ENCODE results near the gene CFAP73. TPM values are rescaled to one million over a fixed set of nuclear protein-coding genes. Genes with fewer than 3 reads are reported as not detected.

CFAP73 gene
- total RNA-seq, 1 experiment from 2014 or later = 0.10 TPM

- CTCF ChIA-PET = no interaction called here
- no TSS peak for BruUV-seq (replicated peaks)
- Histone ChIP-seq H3K4me3 (ENCODE audit: low read depth in 2 of 2, low read length in 2 of 2) (peak overlapping the region; percentile 32 to 44), H3K27me3 (ENCODE audit: control insufficient read depth, insufficient read depth, low read length) (no peaks in the 10 kb centered on the region), H3K27ac (ENCODE audit: low read length) (no peak overlapping the region), H3K9me3 (ENCODE audit: control insufficient read depth, insufficient read depth, low read depth, low read length) (no peaks in the 10 kb centered on the region), H3K4me1 (ENCODE audit: control insufficient read depth, insufficient read depth, low read length) (peaks cover 9% of the 10 kb centered on the region; the same call in 1 of the 2 replicates), H3K36me3 (ENCODE audit: control insufficient read depth, insufficient read depth, low read length) (no peaks in the 10 kb centered on the region)
- ATAC-seq (peak; percentile 56), DNase-seq (ENCODE audit: low read depth, low spot score) (no peak)
- in situ Hi-C loops (cut with HindIII; ENCODE audit: low pct_unique_long_range_greater_than_20kb, low sequenced_read_pairs) (loop anchor here (25.0 kb wide), 1 partner anchor 92 kb away; the partner anchor contains the start of gene DTX1), intact Hi-C loops (cut with micrococcal nuclease; ENCODE audit: unreplicated experiment) (loop anchor here (10.0 kb wide), 1 partner anchor 160 kb away; no protein-coding TSS in a partner anchor)
- no peak for TF ChIP-seq CTCF (IDR thresholded peaks at IDR 0.05)
- TF ChIP-seq REST (IDR thresholded peaks at IDR 0.05; ENCODE audit: insufficient read depth in 1 of 2, low read depth in 2 of 2, low read length in 1 of 2) = no peak
- no peak for TF ChIP-seq TCF7L2 (IDR thresholded peaks at IDR 0.05; ENCODE audit: low read depth, low read length)
- TF ChIP-seq POLR2AphosphoS5 (IDR thresholded peaks at IDR 0.05; ENCODE audit: low read depth, low read length) = no peak
- POLR2A ChIA-PET = no interaction called here
Measured at GRCh38 chr12:113154351-113154973, 4.9 kb downstream of the CFAP73 start.

DNA sequence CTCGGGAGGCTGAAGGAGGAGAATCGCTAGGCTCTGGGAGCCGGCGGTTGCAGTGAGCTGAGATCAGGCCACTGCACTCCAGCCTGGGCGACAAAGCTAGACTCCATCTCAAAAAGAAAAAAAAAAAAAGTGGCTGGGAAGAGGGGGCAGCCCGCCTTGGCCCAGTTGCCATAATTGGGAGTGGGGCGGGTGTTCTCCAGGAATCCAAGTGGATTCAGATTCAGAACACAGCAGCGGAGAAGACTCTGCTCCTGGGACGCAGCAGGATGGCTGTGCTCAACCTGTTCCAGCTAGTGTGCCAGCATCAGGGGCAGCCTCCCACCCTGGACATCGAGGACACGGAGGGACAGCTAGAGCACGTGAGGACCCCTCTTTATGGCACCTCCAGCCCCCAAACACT is 5.5 kb downstream of the CFAP73 start:
- intact Hi-C loops (cut with micrococcal nuclease; ENCODE audit: unreplicated experiment) = loop anchor here (10.0 kb wide), 1 partner anchor 160 kb away; no protein-coding TSS in a partner anchor

More for the DNA sequence above, 5.5 kb downstream of the CFAP73 start:
- CTCF ChIA-PET = no interaction called here
- Histone ChIP-seq H3K4me1 (ENCODE audit: control insufficient read depth, insufficient read depth, low read length) (peaks cover 3% of the 10 kb centered on the region; the same call in 1 of the 2 replicates), H3K9me3 (ENCODE audit: control insufficient read depth, insufficient read depth, low read depth, low read length) (no peaks in the 10 kb centered on the region), H3K27ac (ENCODE audit: low read length) (no peak overlapping the region), H3K27me3 (ENCODE audit: control insufficient read depth, insufficient read depth, low read length) (no peaks in the 10 kb centered on the region), H3K4me3 (ENCODE audit: low read depth in 2 of 2, low read length in 2 of 2) (no peak overlapping the region), H3K36me3 (ENCODE audit: control insufficient read depth, insufficient read depth, low read length) (no peaks in the 10 kb centered on the region)
- POLR2A ChIA-PET = no interaction called here
- TF ChIP-seq REST (IDR thresholded peaks at IDR 0.05; ENCODE audit: insufficient read depth in 1 of 2, low read depth in 2 of 2, low read length in 1 of 2) (no peak), POLR2AphosphoS5 (IDR thresholded peaks at IDR 0.05; ENCODE audit: low read depth, low read length) (no peak), SIN3A (IDR thresholded peaks at IDR 0.05; ENCODE audit: borderline replicate concordance, insufficient read depth, low read depth, low read length) (no peak), CTCF (IDR thresholded peaks at IDR 0.05) (no peak), TCF7L2 (IDR thresholded peaks at IDR 0.05; ENCODE audit: low read depth, low read length) (no peak)
- no TSS peak for BruUV-seq (replicated peaks)
- in situ Hi-C loops (cut with HindIII; ENCODE audit: low pct_unique_long_range_greater_than_20kb, low sequenced_read_pairs) = loop anchor here (25.0 kb wide), 1 partner anchor 93 kb away; the partner anchor contains the start of gene DTX1
- DNase-seq (ENCODE audit: low read depth, low spot score) = no peak
- no peak for ATAC-seq
